ENCODE data around the gene KCNMA1.

KCNMA1 gene

GRCh38 chr10:77293773-77294172, 343.8 kb downstream of the KCNMA1 start:
- Mint-ChIP-seq H3K4me1 (no peaks in the 10 kb centered on the region), H3K9me3 (no peaks in the 10 kb centered on the region), H3K27me3 (peaks cover 9% of the 10 kb centered on the region), H3K4me3 (no peak overlapping the region), H3K36me3 (no peaks in the 10 kb centered on the region), H3K27ac (no peak overlapping the region)
- ATAC-seq: no peak

GRCh38 chr10:77293347-77293746, 344.3 kb downstream of the KCNMA1 start:
- H3K9me3 Mint-ChIP-seq: no peaks in the 10 kb centered on the region
- no peak for ATAC-seq
- H3K36me3 Mint-ChIP-seq: no peaks in the 10 kb centered on the region
- no peaks in the 10 kb centered on the region for H3K4me1 Mint-ChIP-seq
- no peak overlapping the region for H3K4me3 Mint-ChIP-seq
- peaks cover 9% of the 10 kb centered on the region for H3K27me3 Mint-ChIP-seq
- H3K27ac Mint-ChIP-seq: no peak overlapping the region

GRCh38 chr10:77291596-77292505, 345.8 kb downstream of the KCNMA1 start:
- H3K4me1 Mint-ChIP-seq: no peaks in the 10 kb centered on the region
- no peaks in the 10 kb centered on the region for H3K36me3 Mint-ChIP-seq
- H3K27ac Mint-ChIP-seq: no peak overlapping the region
- ATAC-seq: no peak
- H3K27me3 Mint-ChIP-seq: peaks cover 9% of the 10 kb centered on the region
- H3K9me3 Mint-ChIP-seq: no peaks in the 10 kb centered on the region
- no peak overlapping the region for H3K4me3 Mint-ChIP-seq

GRCh38 chr10:77290528-77291155, 347.0 kb downstream of the KCNMA1 start:
- no peak overlapping the region for H3K27ac Mint-ChIP-seq
- peaks cover 9% of the 10 kb centered on the region for H3K27me3 Mint-ChIP-seq
- no peaks in the 10 kb centered on the region for H3K4me1 Mint-ChIP-seq
- no peaks in the 10 kb centered on the region for H3K9me3 Mint-ChIP-seq
- no peak overlapping the region for H3K4me3 Mint-ChIP-seq
- ATAC-seq: no peak
- H3K36me3 Mint-ChIP-seq: no peaks in the 10 kb centered on the region

GRCh38 chr10:77289790-77290189, 347.8 kb downstream of the KCNMA1 start:
- Mint-ChIP-seq H3K27me3 (peaks cover 9% of the 10 kb centered on the region), H3K9me3 (no peaks in the 10 kb centered on the region), H3K4me1 (no peaks in the 10 kb centered on the region), H3K36me3 (no peaks in the 10 kb centered on the region), H3K4me3 (no peak overlapping the region), H3K27ac (no peak overlapping the region)
- no peak for ATAC-seq

- Mint-ChIP-seq H3K27me3 (peaks cover 11% of the 10 kb centered on the region), H3K36me3 (no peaks in the 10 kb centered on the region), H3K27ac (no peak overlapping the region), H3K4me3 (no peak overlapping the region), H3K9me3 (no peaks in the 10 kb centered on the region), H3K4me1 (no peaks in the 10 kb centered on the region)
- no peak for ATAC-seq
Observed at GRCh38 chr10:77289027-77289501, 348.5 kb downstream of the KCNMA1 start.

- H3K4me1 Mint-ChIP-seq: no peaks in the 10 kb centered on the region
- H3K36me3 Mint-ChIP-seq: no peaks in the 10 kb centered on the region
- no peak overlapping the region for H3K27ac Mint-ChIP-seq
- H3K9me3 Mint-ChIP-seq: no peaks in the 10 kb centered on the region
- ATAC-seq: no peak
- peaks cover 16% of the 10 kb centered on the region for H3K27me3 Mint-ChIP-seq
- H3K4me3 Mint-ChIP-seq: no peak overlapping the region
Observed at GRCh38 chr10:77287647-77288120, 349.9 kb downstream of the KCNMA1 start.

- ATAC-seq: no peak
- H3K4me1 Mint-ChIP-seq: peaks cover 6% of the 10 kb centered on the region
- no peaks in the 10 kb centered on the region for H3K9me3 Mint-ChIP-seq
- peaks cover 16% of the 10 kb centered on the region for H3K27me3 Mint-ChIP-seq
- no peaks in the 10 kb centered on the region for H3K36me3 Mint-ChIP-seq
- H3K27ac Mint-ChIP-seq: no peak overlapping the region
- no peak overlapping the region for H3K4me3 Mint-ChIP-seq
Observed at GRCh38 chr10:77286531-77287508, 350.8 kb downstream of the KCNMA1 start.

GRCh38 chr10:77285529-77286182, 352.0 kb downstream of the KCNMA1 start:
- H3K27me3 Mint-ChIP-seq: peaks cover 25% of the 10 kb centered on the region

GRCh38 chr10:77284797-77285196, 352.8 kb downstream of the KCNMA1 start:
- H3K27ac Mint-ChIP-seq: no peak overlapping the region
- H3K4me1 Mint-ChIP-seq: peaks cover 13% of the 10 kb centered on the region
- ATAC-seq: no peak
- H3K36me3 Mint-ChIP-seq: no peaks in the 10 kb centered on the region
- no peak overlapping the region for H3K4me3 Mint-ChIP-seq
- H3K27me3 Mint-ChIP-seq: peaks cover 33% of the 10 kb centered on the region
- peaks cover 3% of the 10 kb centered on the region for H3K9me3 Mint-ChIP-seq

More at GRCh38 chr10:77285529-77286182, 352.0 kb downstream of the KCNMA1 start:
- H3K4me1 Mint-ChIP-seq: peaks cover 13% of the 10 kb centered on the region
- H3K9me3 Mint-ChIP-seq: no peaks in the 10 kb centered on the region
- no peaks in the 10 kb centered on the region for H3K36me3 Mint-ChIP-seq
- no peak overlapping the region for H3K4me3 Mint-ChIP-seq
- no peak for ATAC-seq
- no peak overlapping the region for H3K27ac Mint-ChIP-seq

- H3K36me3 Mint-ChIP-seq: no peaks in the 10 kb centered on the region
- peaks cover 43% of the 10 kb centered on the region for H3K27me3 Mint-ChIP-seq
- no peak overlapping the region for H3K27ac Mint-ChIP-seq
- H3K4me3 Mint-ChIP-seq: no peak overlapping the region
- H3K4me1 Mint-ChIP-seq: peaks cover 13% of the 10 kb centered on the region
- H3K9me3 Mint-ChIP-seq: peaks cover 6% of the 10 kb centered on the region
- no peak for ATAC-seq
Observed at GRCh38 chr10:77283326-77283725, 354.3 kb downstream of the KCNMA1 start.

GRCh38 chr10:77282163-77282562, 355.4 kb downstream of the KCNMA1 start:
- Mint-ChIP-seq H3K27ac (no peak overlapping the region), H3K27me3 (peaks cover 49% of the 10 kb centered on the region), H3K4me3 (no peak overlapping the region), H3K36me3 (no peaks in the 10 kb centered on the region), H3K4me1 (peaks cover 13% of the 10 kb centered on the region), H3K9me3 (peaks cover 6% of the 10 kb centered on the region)
- ATAC-seq: no peak

- Mint-ChIP-seq H3K27ac (no peak overlapping the region), H3K36me3 (no peaks in the 10 kb centered on the region), H3K27me3 (peaks cover 49% of the 10 kb centered on the region), H3K4me3 (no peak overlapping the region), H3K9me3 (peaks cover 6% of the 10 kb centered on the region), H3K4me1 (peaks cover 13% of the 10 kb centered on the region)
- ATAC-seq: no peak
Observed at GRCh38 chr10:77281719-77282118, 355.9 kb downstream of the KCNMA1 start.

- H3K4me3 Mint-ChIP-seq: no peak overlapping the region
- H3K9me3 Mint-ChIP-seq: peaks cover 6% of the 10 kb centered on the region
- no peak for ATAC-seq
- H3K36me3 Mint-ChIP-seq: no peaks in the 10 kb centered on the region
- peaks cover 49% of the 10 kb centered on the region for H3K27me3 Mint-ChIP-seq
- peaks cover 13% of the 10 kb centered on the region for H3K4me1 Mint-ChIP-seq
- H3K27ac Mint-ChIP-seq: no peak overlapping the region
Observed at GRCh38 chr10:77279207-77279606, 358.4 kb downstream of the KCNMA1 start.
